Liver (tissue), 3 donors: ENCODE measurements around the gene MRPL27.

Experiments used
- CTCF ChIP-seq: fragments of 150-350 bp; IDR thresholded peaks from 2 replicates; pipeline ENCODE4 v1.5.1; 2017; ENCODE audit warnings: improper control_type of control experiment, low read depth, low read length; ENCODE audit not compliant: missing input control
- EGR1 ChIP-seq, 2 donors: IDR thresholded peaks; 2 replicates each; pipeline ENCODE4 v1.6.1; 2016 to 2018; ENCODE audit warnings: antibody characterized with exemption in 2 of 2, low read depth in 2 of 2
- NR2F2 ChIP-seq: IDR thresholded peaks from 2 replicates; pipeline ENCODE4 v1.6.1; 2016; ENCODE audit warnings: antibody characterized with exemption
- REST ChIP-seq: IDR thresholded peaks from 2 replicates; pipeline ENCODE4 v1.6.1; 2016; ENCODE audit warnings: antibody characterized with exemption, mild to moderate bottlenecking
- TAF1 ChIP-seq: conservative IDR thresholded peaks from 2 replicates; pipeline ENCODE4 v1.6.1; 2016; ENCODE audit warnings: antibody characterized with exemption, mild to moderate bottlenecking
- YY1 ChIP-seq: IDR thresholded peaks from 2 replicates; pipeline ENCODE4 v1.6.1; 2016; ENCODE audit warnings: antibody characterized with exemption, mild to moderate bottlenecking
- TF ChIP-seq, protein P1 (sequence below): IDR thresholded peaks from 2 replicates; pipeline ENCODE4 v1.6.1; 2016; ENCODE audit warnings: antibody characterized with exemption
- donor health status: healthy.
- donor health status: healthy.

- no peak for TF ChIP-seq CTCF
- TF ChIP-seq REST = no peak
- no peak for TF ChIP-seq YY1
- TF ChIP-seq EGR1 (IDR thresholded peaks at IDR 0.05; ENCODE audit: low read depth in 2 of 2) = no peak
- no peak for TF ChIP-seq TAF1
- no peak for TF ChIP-seq NR2F2
- TF ChIP-seq, protein P1, sequence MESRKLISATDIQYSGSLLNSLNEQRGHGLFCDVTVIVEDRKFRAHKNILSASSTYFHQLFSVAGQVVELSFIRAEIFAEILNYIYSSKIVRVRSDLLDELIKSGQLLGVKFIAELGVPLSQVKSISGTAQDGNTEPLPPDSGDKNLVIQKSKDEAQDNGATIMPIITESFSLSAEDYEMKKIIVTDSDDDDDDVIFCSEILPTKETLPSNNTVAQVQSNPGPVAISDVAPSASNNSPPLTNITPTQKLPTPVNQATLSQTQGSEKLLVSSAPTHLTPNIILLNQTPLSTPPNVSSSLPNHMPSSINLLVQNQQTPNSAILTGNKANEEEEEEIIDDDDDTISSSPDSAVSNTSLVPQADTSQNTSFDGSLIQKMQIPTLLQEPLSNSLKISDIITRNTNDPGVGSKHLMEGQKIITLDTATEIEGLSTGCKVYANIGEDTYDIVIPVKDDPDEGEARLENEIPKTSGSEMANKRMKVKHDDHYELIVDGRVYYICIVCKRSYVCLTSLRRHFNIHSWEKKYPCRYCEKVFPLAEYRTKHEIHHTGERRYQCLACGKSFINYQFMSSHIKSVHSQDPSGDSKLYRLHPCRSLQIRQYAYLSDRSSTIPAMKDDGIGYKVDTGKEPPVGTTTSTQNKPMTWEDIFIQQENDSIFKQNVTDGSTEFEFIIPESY = no peak
These were observed 721 bp upstream of the MRPL27 start for GRCh38 chr17:50373705-50374104.
